Keratinocyte (primary cell): Measurements from ENCODE around the gene GABRB1.

Experiments used
- EZH2 ChIP-seq: IDR thresholded peaks from one replicate; pipeline ENCODE4 v1.6.1; 2012; ENCODE audit warnings: inconsistent platforms, mild to moderate bottlenecking, low read length, moderate library complexity
- TF ChIP-seq, protein P1 (sequence below), 3 experiments: IDR thresholded peaks in 1 of 3; conservative IDR thresholded peaks in 1 of 3; optimal IDR thresholded peaks in 1 of 3; 2 replicates in 2 of 3; 3 replicates in 1 of 3; pipeline versions ENCODE3 to v1.5.1; 2011; ENCODE audit warnings: low read length in 3 of 3, mild to moderate bottlenecking in 3 of 3, moderate library complexity in 2 of 3, control low read depth in 1 of 3, inconsistent platforms in 1 of 3; ENCODE audit not compliant: insufficient read depth in 2 of 3; ENCODE audit errors: extremely low read depth in 1 of 3

DNA sequence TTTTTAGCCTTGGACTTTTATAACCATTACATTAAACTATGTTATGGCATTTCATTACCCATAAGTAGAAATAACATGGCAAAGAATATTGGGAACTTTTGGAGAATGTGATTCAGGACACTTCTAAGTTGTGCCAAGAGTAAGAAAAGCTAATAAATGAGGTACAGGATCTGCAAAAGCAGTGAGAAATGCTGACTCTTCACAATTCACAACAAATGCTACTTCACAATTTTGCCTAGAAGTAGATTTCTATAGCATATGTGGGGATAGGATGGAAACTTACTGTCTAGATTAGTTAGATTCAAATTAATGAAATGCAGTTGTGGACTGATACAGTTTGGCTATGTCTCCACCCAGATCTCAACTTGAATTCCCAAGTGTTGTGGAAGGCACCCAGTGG is 258.4 kb downstream of the GABRB1 start:
- TF ChIP-seq EZH2, result no peak
- TF ChIP-seq, protein P1, sequence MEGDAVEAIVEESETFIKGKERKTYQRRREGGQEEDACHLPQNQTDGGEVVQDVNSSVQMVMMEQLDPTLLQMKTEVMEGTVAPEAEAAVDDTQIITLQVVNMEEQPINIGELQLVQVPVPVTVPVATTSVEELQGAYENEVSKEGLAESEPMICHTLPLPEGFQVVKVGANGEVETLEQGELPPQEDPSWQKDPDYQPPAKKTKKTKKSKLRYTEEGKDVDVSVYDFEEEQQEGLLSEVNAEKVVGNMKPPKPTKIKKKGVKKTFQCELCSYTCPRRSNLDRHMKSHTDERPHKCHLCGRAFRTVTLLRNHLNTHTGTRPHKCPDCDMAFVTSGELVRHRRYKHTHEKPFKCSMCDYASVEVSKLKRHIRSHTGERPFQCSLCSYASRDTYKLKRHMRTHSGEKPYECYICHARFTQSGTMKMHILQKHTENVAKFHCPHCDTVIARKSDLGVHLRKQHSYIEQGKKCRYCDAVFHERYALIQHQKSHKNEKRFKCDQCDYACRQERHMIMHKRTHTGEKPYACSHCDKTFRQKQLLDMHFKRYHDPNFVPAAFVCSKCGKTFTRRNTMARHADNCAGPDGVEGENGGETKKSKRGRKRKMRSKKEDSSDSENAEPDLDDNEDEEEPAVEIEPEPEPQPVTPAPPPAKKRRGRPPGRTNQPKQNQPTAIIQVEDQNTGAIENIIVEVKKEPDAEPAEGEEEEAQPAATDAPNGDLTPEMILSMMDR (optimal IDR thresholded peaks at IDR 0.05 in 1 of 3, IDR thresholded peaks at IDR 0.05 in 1 of 3, conservative IDR thresholded peaks at IDR 0.05 in 1 of 3; ENCODE audit: extremely low read depth in 1 of 3, insufficient read depth in 2 of 3, low read length in 3 of 3), result no peak
